ENCODE results near the gene PCDH20.
A peak's percentile ranks its signal among the peaks of the same experiment; 100 is the strongest.

Gene PCDH20

GRCh38 chr13:61415058-61415721 is 459 bp downstream of the PCDH20 start:
- TF ChIP-seq CTCF (conservative IDR thresholded peaks at IDR 0.05): no peak
- H3K27ac ChIP-seq: no peak overlapping the region

GRCh38 chr13:61414686-61415057 is 977 bp downstream of the PCDH20 start:
- no peak for TF ChIP-seq CTCF (conservative IDR thresholded peaks at IDR 0.05)
- H3K27ac ChIP-seq: no peak overlapping the region

GRCh38 chr13:61413572-61414535 is 1.8 kb downstream of the PCDH20 start:
- no peak overlapping the region for H3K27ac ChIP-seq
- no peak for TF ChIP-seq CTCF (conservative IDR thresholded peaks at IDR 0.05)

GRCh38 chr13:61410669-61411297 is 4.9 kb downstream of the PCDH20 start:
- no peak overlapping the region for H3K27ac ChIP-seq
- TF ChIP-seq CTCF (conservative IDR thresholded peaks at IDR 0.05): peak; percentile 85

GRCh38 chr13:61410266-61410665 is 5.4 kb downstream of the PCDH20 start:
- no peak for TF ChIP-seq CTCF (conservative IDR thresholded peaks at IDR 0.05)
- no peak overlapping the region for H3K27ac ChIP-seq

- TF ChIP-seq CTCF (conservative IDR thresholded peaks at IDR 0.05): no peak
- H3K27ac ChIP-seq: no peak overlapping the region
Observed at GRCh38 chr13:61408571-61408970, 7.1 kb downstream of the PCDH20 start.

GRCh38 chr13:61406275-61406674 is 9.4 kb downstream of the PCDH20 start:
- no peak for TF ChIP-seq CTCF (conservative IDR thresholded peaks at IDR 0.05)
- H3K27ac ChIP-seq: no peak overlapping the region
